Measurements from ENCODE around the gene ERFL.

The ERFL gene

DNA sequence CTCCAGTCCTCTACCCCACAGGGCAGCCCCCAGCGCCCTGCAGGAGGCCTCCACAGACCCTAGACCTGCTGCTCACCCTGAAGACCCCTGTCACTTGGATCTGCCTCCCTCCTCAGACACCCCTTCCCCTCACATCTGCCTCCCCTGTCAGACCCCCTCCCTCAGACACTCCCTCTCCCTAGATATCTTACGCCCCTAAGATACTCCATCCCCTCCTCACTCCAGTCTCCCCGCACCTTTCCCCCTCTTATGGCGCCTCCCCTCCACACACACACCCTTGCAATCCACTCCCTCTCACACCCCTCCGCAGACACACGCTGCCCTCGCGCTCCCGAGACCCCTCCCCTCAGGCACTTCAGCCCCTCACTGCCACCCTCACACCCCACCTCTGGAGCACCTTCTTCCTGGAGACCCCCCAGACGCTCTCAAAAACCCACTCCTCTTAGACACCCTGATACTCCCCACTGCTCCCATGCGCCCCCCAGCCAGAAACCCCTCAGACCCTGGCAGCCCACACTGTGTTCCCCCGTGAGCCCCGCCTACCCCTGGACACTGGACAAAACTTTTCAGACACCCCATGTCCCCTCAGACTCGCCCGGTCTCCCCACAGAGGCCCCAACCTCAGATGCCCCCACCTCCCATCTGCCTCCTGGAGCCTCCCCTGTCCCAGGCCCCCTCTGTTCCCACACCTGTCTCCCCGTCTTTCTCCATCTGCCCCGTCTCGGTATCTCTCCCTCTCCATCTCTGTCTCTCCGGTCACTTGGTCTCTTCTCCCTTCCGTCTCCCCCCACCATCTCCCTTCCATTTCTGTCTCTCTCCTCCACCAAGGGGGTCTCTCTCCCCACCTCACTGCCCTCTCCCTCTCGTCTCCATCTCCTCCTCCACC lies 14.5 kb downstream of the ERFL start:
- DNase-seq (ENCODE audit: low spot score) = no peak

DNA sequence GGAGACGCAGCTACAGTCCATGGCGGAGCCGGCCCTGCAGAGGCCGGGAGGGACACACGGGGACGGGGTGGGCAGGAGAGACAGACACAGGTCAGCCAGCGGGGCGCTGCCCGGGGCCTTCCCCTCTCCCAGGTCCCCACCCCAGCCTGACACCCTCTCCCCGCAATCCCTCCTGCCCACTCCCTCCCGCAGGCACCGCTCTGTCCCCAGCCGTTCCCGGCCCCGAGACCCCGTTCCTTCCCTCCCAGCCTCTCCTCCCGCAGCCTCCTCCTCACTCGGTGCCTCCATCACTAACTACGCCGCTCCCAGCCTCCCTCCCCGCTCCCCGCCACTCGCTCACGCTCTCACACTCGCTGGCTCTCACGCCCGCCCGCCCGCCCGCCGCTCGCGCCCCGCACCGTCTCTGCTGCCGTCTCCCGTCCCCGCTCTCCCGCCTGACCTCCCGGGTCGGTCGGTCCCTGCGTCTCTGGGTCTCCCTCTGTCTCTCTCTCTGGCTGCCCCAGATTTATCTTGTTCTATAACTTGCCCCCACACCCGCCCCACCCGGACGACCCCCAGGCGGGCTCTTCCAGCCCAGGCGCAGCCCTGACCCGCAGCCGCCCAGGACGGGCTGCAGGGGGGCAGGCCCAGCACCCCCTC lies 15.2 kb downstream of the ERFL start:
- DNase-seq (ENCODE audit: low spot score) = no peak

DNA sequence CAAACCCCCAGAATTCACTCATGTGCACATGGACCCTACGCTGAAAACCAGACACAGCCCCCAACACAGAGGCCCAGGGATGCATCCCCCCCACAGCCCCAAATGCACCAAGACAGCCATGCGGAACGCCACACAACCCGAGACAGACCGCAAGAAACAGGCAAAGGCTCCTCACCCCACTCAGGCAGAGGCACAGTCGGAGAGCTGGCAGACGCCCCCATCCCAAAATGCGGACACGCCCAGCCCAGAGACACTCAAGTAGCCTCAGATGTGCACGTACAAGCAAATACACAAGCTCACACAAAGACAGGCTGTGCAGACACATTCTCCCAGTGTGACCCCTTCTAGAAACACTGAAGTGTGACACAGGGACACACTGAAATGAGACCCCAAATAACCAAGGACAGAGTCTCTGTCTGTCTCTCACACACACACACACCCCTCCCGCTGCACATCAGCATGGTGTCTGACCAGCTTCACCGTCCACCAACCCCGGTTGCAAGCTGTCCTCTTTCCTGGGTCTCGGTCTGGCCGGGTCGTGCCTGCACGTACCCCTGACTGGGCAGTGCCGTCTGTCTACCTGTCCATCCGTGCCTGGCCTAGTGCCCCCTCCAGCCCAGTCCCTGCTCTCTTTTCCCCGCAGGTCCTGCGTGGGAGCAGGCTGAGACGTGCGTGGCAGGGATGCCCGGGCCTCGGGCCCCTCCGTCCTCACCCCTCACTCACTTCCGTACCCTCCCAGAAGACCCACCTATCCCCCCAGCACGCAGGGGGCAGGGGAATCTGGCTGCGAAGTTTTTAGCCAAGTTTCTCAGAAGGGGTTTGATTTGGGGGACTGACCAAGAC lies 16.1 kb downstream of the ERFL start:
- DNase-seq (ENCODE audit: low spot score) = no peak

DNA sequence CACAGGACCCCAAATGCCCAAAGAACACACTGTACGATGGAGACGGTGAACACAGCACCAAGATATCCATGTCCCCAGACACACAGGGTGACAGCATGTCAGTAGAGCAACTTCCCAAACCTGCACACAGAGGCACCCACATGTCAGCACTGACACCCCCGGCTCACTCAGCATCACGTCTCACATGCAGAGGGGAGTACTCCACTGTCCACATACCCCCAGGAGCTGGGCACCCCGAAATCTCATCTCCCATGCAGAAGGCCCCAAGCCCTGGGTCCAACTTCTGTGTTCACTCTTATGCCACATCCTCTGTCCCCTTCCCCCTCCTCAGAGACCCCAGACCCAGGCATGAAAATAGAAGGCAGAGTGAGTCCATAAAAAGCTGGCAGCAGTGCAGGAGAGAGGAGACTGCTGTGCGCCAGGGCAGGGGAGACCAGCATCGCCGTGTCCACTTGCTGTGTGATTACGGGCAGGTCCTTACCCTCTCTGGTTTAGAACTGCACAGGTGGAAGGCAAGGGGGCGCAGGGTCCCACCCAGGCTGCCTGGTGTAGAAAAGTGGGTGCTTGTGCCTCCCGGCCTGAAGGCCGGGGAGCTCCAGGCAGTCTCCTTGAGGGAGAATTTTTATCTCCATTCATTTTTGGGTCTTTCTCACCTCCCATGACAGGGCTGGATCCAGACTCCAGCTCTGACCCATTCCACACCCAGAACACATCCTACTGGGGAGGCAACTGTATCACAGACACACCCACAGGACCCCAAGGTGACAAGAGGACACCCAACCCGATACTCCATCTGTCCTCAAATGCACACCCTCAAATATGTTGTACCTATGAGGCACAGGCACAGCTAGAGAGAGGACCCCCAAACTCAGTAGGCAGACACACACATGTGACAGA lies 17.0 kb downstream of the ERFL start:
- DNase-seq (ENCODE audit: low spot score) = no peak

DNA sequence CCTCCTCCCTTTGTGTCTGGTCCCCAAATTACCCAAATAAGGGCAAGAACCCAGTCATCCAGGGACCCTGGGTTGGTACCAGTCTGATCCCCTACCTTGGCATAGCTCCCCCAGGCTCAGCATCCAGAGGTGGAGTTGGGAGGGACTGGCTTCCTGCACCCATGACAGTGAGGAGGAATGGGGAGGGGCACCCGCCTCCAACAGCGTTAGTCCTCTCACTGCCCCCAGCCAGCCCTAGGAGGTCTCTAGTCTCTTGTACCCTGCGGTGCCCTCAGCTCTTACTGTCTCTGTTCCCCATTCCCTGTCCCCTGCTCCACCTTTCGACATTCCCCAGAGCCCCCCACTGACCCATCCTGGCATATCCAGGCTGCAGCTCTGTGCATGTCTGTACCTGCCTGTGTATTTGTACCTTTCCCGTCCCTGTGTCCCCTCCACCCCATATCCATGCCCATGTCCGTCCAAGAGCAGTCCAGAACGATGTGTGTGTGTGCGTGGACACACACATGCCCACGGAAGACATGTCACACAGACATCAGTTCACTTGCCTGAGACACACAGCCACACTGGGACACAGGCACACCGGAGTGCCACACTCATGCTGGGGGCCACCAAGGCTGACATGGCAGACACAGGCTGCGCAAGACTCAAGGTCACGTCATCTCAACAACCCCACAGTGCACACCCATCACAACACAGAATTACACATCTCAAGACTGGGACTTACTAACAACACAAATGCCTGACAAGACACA lies 17.8 kb downstream of the ERFL start:
- DNase-seq (ENCODE audit: low spot score) = no peak

DNA sequence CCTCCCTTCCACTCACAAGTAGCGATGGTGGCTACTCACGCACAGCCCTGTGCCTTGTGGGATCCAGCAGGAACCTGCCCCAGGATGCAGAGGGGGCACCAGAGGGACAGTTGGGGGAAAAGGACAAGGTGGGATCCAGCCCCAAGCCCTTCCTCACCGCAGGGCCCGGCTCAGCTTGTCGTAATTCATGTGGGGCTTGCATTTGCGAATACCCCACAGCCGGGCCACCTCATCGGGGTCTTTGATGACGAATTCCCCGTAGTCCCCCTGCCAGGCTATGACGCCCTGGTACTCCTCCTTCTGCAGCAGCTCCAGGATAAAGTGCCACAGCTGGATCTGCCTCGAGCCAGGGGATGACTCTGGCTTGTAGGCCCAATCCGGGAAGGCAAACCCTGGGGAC lies 18.5 kb downstream of the ERFL start:
- DNase-seq (ENCODE audit: low spot score) = no peak

DNA sequence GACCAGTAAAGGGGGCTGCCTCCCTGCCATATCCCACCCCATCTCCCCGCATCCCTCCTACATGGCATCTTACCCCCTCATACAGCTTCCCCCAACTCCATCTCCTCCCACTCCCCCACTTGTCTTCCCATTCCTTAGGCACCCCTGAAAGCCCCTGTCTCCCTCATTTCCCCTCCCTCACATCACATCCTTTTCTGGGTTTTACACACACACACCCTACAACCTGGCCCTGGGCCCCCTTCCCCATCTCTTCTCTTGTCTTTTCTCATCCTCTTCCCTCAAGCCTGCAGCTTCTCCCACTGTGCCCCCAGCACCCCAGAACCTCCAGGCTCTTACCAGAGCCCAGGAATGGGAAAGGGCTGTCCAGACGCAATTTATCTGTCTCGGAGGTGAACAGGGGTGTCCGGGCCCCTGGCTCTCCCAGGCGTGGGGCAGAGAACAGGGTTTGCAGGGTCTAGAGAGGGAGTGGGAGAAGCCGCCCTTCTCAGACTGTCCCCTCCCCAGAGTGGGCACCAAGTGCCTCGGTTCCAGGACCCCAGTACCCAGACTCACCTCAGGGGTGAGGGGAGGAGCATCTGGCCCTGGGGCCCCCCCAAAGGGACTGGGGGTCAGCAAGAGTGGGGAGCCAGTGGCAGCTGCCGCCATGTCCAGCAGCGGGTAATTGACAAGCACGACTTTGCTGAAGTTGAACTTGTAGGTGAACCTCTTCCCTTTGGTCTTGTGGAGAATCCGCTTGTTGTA lies 19.4 kb downstream of the ERFL start:
- DNase-seq (ENCODE audit: low spot score) = no peak

DNA sequence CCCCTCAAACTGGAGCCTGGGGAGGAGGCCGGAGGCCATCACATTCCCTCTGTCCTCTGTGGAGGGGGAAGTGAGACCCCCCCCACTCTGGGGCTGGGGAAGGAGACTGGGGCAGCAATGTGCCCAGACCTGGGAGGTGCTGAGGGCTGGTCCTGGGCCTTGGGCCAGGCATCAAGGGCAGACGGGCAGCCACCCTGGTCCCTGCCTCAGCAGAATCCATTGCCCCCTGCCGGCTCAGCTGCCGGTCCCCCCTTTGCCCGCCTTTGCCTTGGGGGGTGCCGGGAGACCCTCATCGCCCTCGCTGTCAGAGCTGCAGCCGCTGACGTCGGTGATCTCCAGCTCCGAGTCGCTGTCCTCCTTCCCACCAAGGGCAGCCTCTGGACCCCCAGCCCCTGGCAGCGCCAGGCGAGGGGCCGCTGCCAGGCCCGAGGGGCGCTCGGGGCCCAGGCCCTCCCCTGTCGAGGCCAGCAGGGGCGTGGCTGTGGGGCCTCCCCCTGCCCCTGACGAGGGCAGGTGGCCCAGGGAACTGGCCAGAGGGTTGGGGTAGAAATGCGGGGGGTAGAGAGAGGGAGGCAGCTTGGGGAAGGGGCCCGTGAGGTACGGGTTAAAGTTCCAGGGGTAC lies 20.1 kb downstream of the ERFL start:
- no peak for DNase-seq (ENCODE audit: low spot score)

DNA sequence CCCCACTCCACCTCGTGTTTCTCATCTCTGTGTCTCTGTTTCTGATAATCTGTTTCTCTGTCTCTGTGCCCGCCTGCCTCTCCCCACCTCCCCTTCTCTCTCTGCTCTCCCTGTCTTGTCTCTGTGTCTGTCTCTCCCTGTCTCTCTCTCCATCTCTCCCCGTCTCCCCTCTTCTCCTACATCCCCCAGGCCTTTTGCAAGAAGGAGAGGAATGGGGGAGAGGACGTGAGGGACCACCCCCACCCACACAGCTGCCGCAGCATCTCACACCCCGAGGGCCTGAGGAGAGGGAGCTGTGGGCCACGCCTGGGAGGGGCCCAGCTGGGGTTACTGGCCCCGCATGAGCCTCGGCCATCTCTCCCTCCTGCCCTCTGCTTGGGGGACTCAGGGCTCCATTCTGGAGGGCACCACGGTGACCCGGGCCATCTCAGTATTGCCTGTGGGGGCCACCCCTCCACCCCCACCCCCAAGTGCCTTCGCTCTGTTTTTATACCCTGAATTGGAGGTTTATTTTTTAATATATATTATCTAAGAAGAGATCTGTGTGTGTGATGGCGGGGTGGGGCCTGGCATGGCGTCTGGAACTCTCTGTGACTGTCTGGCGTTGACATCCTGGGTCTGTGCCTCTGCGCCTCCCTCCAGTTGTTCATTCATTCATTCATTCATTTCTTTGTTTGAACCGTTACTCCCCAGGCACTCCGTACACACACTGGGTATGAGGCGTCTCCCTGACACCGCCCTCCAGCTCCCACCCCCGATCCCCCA lies 21.2 kb downstream of the ERFL start:
- DNase-seq (ENCODE audit: low spot score) = no peak

DNA sequence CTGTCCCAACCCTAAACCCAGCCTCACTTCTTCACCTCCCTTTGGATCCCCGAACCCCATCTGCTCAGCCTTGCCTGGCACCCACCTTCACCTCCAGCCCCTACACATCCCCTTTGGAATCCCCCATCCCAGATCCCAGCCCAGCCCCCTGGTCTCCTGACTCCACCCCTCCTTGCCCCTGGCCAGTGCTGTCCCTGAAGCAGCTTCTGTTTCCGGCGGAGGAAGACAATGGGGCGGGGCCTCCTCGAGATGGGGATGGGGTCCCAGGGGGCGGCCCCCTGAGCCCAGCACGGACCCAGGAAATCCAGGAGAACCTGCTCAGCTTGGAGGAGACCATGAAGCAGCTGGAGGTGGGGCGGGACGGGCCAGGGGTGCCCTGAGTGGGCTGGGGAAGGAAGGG lies 22.0 kb downstream of the ERFL start:
- no peak for DNase-seq (ENCODE audit: low spot score)

DNA sequence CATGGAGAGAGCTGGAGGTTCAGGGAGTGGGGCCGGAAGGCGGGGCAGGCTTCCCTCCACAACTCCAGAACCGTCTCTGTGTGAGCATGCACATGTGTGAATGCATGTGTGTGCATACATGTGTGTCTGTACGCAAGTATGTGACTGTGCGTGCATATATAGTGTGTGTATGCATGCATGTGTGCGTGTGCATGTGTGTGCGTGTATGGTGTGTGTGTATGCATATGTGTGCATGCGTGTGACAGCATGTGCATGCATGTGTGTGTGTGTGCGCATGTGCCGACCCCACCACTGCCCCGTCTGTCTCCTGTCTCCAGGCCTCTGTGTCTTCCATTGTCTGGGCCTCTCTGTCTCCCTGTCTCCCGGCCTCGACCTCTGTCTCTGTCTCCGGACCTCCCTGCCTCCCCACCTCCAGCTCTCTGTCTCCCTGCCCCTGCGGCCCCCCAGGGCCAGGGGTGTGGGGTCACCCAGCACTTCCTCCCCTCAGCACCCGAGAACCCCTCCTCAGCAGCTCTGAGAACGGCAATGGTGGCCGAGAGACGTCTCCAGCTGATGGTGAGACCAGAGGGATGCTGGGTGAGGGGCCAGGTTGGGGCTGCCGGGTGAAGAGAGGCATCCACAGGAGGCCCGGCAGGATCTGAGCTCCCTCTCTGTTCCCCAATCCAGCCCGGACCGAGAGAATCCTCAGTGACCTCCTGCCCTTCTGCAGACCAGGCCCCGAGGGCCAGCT lies 22.8 kb downstream of the ERFL start:
- DNase-seq (ENCODE audit: low spot score) = no peak

DNA sequence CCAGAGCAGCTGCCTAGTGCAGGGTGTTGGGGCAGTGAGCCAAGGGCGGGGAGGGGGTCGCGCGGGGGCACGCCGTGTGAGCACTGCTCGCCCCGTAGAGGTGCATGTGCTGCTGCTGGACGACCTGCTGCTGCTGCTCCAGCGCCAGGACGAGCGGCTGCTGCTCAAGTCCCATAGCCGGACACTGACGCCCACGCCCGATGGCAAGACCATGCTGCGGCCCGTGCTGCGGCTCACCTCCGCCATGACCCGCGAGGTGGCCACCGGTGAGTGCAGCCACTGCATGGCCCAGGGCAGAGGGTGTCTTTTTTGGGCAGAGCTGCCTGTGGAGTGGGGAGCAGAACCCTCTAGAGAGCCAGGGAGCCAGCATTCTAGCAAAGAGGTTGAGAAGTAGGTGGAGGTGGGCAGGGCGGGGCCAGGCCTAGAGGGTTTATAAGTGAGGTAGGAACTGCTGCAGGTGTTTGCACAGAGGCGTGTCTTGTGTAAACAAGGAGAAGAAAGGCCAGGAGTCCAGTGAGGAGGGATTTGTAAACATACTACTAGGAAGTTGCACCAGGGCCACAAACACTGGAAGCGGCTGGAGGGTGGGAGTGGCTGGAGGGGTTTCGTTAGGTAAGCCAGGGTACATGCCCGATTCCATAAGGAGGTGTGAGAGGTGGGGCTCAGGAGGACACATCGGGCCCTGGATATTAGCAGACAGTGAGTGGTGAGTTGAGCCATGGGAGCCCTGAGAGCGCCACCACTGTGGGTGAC lies 24.0 kb downstream of the ERFL start:
- no peak for DNase-seq (ENCODE audit: low spot score)

DNA sequence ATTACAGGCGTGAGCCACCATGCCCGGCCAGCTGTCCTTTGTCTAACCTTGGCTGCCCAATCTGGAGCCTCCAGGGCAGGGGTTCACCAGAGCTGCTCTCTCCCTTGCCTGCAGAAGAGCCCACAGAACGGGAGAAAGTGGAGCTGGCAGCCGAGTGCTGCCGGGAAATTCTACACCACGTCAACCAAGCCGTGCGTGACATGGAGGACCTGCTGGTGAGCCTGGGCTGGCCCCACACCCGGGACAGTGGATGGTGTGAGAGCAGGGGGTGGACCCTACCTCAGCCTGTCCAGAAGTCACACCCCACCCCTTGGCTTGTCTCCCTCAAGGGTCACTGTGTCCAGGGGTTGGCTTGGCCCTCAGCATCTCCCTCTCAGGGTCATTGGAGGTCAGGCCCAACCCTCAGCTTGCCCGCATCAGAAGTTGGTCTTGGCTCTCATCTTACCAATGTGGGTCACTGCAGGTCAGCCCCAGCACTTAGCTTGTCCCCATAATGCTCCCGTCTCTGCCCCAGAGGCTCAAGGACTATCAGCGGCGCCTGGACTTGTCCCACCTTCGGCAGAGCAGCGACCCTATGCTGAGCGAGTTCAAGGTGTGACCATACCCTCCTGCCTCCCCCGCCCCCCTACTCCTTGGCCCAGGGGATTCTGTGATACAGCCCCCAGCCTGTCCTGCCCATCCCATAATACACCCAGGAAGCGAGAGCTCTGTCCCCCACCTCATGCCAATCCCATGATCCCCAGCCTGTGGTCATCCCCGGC lies 24.9 kb downstream of the ERFL start:
- DNase-seq (ENCODE audit: low spot score) = no peak

DNA sequence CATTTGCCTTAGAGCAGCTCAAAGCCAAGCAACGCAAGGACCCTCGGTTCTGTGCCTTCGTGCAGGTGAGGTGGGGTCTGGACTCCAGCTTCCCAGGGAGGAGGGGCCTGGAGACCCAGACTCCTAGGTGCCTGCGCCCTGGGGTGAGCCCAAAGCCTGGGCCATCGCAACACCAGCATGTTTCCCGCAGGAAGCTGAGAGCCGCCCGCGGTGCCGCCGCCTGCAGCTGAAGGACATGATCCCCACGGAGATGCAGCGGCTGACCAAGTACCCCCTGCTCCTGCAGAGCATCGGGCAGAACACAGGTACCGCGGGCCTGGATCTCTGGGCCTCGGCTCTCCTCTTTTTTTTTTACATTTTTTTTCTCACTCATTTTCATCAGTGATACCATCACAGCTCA lies 25.7 kb downstream of the ERFL start:
- no peak for DNase-seq (ENCODE audit: low spot score)

DNA sequence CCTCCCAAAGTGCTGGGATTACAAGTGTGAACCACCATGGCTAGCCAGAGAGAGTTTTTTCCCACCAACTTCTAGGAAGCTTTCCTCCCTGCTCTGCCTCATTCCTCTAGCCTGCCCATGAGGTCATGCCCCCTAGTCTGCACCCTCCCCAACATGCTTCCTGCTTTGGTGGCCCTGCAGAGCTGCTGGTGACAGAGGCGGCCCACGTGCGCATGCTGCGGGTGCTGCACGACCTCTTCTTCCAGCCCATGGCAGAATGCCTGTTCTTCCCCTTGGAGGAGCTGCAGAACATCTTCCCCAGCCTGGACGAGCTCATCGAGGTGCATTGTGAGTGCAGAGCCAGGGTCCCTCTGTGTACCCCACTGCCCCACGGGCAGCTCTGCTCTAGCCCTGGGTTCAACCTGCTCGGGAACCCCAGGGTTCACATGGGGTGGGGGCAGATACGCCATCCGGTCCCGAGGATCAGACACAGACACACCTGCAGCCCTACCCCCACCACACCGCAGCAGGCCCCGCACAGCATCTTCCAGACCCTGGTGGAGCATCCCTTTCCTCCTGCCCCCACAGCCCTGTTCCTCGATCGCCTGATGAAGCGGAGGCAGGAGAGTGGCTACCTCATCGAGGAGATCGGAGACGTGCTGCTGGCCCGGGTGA lies 26.4 kb downstream of the ERFL start:
- no peak for DNase-seq (ENCODE audit: low spot score)

DNA sequence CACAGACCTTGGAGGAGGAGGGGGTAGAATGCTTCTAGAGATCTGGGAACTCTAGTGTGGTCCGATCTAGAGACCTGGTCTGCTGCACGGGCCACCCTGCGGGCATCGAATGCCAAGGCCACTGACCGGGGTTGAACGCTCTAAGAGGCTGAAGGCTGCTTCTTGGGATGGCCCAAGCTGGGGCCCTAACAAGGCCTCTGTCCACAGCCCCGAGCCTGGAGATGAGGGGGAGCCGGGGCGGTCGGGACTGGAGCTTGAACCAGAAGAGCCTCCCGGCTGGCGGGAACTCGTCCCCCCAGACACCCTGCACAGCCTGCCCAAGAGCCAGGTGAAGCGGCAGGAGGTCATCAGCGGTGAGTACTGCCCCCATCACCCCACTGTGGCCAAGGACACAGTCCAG lies 30.0 kb downstream of the ERFL start:
- DNase-seq (ENCODE audit: low spot score) = no peak
